BLaER1 treated with 17β-estradiol and CSF1 and Interleukin-3, amounts not matched to agents 10 nM and 100 nM (cell line): ENCODE results near the gene EDIL3.

ENCODE experiments used
- H3K27ac ChIP-seq, 11 experiments: shearing (Covaris generic); formaldehyde crosslinking; 2 replicates each; pipeline ENCODE4 v1.8.1; 2022
- H3K27me3 ChIP-seq, 11 experiments: shearing (Covaris generic); formaldehyde crosslinking; 2 replicates each; pipeline ENCODE4 v1.8.1; 2022
- H3K36me3 ChIP-seq, 11 experiments: shearing (Covaris generic); formaldehyde crosslinking; 2 replicates each; pipeline ENCODE4 v1.8.1; 2022
- H3K4me1 ChIP-seq, 10 experiments: shearing (Covaris generic); formaldehyde crosslinking; 2 replicates each; pipeline ENCODE4 v1.8.1; 2022
- H3K4me2 ChIP-seq, 11 experiments: shearing (Covaris generic); formaldehyde crosslinking; 2 replicates each; pipeline ENCODE4 v1.8.1; 2022
- H3K4me3 ChIP-seq, 10 experiments: shearing (Covaris generic); formaldehyde crosslinking; 2 replicates each; pipeline ENCODE4 v1.8.1; 2022
- H3K9ac ChIP-seq, 11 experiments: shearing (Covaris generic); formaldehyde crosslinking; 2 replicates each; pipeline ENCODE4 v1.8.1; 2022
- H3K9me3 ChIP-seq, 11 experiments: shearing (Covaris generic); formaldehyde crosslinking; replicated peaks in 1 of 11; 2 replicates each; pipeline ENCODE4 v1.8.1; 2022
- H4K20me1 ChIP-seq, 11 experiments: shearing (Covaris generic); formaldehyde crosslinking; 2 replicates each; pipeline ENCODE4 v1.8.1; 2022
- Cebpa-rat ChIP-seq, 11 experiments: shearing (Covaris generic); IDR thresholded peaks; 2 replicates each; pipeline ENCODE4 v1.8.1; 2022

Gene EDIL3

GRCh38 chr5:84125216-84125615 lies 259.5 kb downstream of the EDIL3 start:
- no peaks in the 10 kb centered on the region for H4K20me1 ChIP-seq
- TF ChIP-seq Cebpa-rat (IDR thresholded peaks at IDR 0.05) = no peak
- H3K4me2 ChIP-seq = no peak overlapping the region
- H3K9ac ChIP-seq = no peak overlapping the region
- no peak overlapping the region for H3K27ac ChIP-seq
- no peaks in the 10 kb centered on the region for H3K9me3 ChIP-seq
- no peaks in the 10 kb centered on the region for H3K36me3 ChIP-seq
- H3K4me3 ChIP-seq = no peak overlapping the region
- H3K4me1 ChIP-seq = no peaks in the 10 kb centered on the region
- no peaks in the 10 kb centered on the region for H3K27me3 ChIP-seq

- no peak overlapping the region for H3K4me2 ChIP-seq
These were observed 265.4 kb downstream of the EDIL3 start for GRCh38 chr5:84119252-84119651.

GRCh38 chr5:84118551-84118950 lies 266.1 kb downstream of the EDIL3 start:
- no peak overlapping the region for H3K4me2 ChIP-seq
- no peaks in the 10 kb centered on the region for H3K27me3 ChIP-seq
- no peaks in the 10 kb centered on the region for H3K36me3 ChIP-seq
- no peaks in the 10 kb centered on the region for H3K4me1 ChIP-seq
- no peak for TF ChIP-seq Cebpa-rat (IDR thresholded peaks at IDR 0.05)
- H4K20me1 ChIP-seq = no peaks in the 10 kb centered on the region
- H3K9me3 ChIP-seq = no peaks in the 10 kb centered on the region
- H3K4me3 ChIP-seq = no peak overlapping the region
- no peak overlapping the region for H3K27ac ChIP-seq
- H3K9ac ChIP-seq = no peak overlapping the region

More at GRCh38 chr5:84119252-84119651, 265.4 kb downstream of the EDIL3 start:
- no peaks in the 10 kb centered on the region for H4K20me1 ChIP-seq
- H3K36me3 ChIP-seq = no peaks in the 10 kb centered on the region
- no peaks in the 10 kb centered on the region for H3K4me1 ChIP-seq
- no peaks in the 10 kb centered on the region for H3K27me3 ChIP-seq
- no peak overlapping the region for H3K9ac ChIP-seq
- TF ChIP-seq Cebpa-rat (IDR thresholded peaks at IDR 0.05) = no peak
- no peaks in the 10 kb centered on the region for H3K9me3 ChIP-seq
- no peak overlapping the region for H3K27ac ChIP-seq
- no peak overlapping the region for H3K4me3 ChIP-seq

DNA sequence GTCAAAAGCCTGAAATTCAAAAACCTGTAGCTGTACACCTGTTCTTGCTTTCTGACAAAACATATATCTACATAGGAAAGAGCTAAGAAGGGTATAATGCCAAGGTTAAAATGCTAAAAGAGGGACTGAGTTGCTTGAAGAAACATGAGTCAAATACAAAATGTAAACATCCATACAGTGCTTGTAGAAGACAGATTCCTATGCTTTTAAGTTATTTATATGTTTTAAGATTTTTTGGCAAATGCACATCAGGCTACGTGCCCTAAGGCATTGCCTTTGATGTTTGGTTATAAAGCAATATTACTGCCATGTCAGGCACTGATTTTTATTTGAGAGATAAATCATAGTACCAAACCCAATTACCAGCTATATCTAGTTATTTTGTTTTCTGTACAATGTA lies 269.0 kb downstream of the EDIL3 start:
- H3K9ac ChIP-seq = no peak overlapping the region
- H3K9me3 ChIP-seq = no peaks in the 10 kb centered on the region
- H4K20me1 ChIP-seq = no peaks in the 10 kb centered on the region
- H3K4me1 ChIP-seq = no peaks in the 10 kb centered on the region
- TF ChIP-seq Cebpa-rat (IDR thresholded peaks at IDR 0.05) = no peak
- H3K27ac ChIP-seq = no peak overlapping the region
- H3K27me3 ChIP-seq = no peaks in the 10 kb centered on the region
- no peak overlapping the region for H3K4me3 ChIP-seq
- H3K4me2 ChIP-seq = no peak overlapping the region
- no peaks in the 10 kb centered on the region for H3K36me3 ChIP-seq

GRCh38 chr5:84113246-84114105 lies 271.2 kb downstream of the EDIL3 start:
- no peak overlapping the region for H3K4me2 ChIP-seq
- no peaks in the 10 kb centered on the region for H3K4me1 ChIP-seq
- H3K27ac ChIP-seq = no peak overlapping the region
- no peak overlapping the region for H3K9ac ChIP-seq
- H3K4me3 ChIP-seq = no peak overlapping the region
- no peaks in the 10 kb centered on the region for H3K9me3 ChIP-seq
- no peaks in the 10 kb centered on the region for H3K36me3 ChIP-seq
- H4K20me1 ChIP-seq = no peaks in the 10 kb centered on the region
- no peaks in the 10 kb centered on the region for H3K27me3 ChIP-seq
- no peak for TF ChIP-seq Cebpa-rat (IDR thresholded peaks at IDR 0.05)

GRCh38 chr5:84092738-84093137 lies 291.9 kb downstream of the EDIL3 start:
- no peak overlapping the region for H3K4me3 ChIP-seq
- TF ChIP-seq Cebpa-rat (IDR thresholded peaks at IDR 0.05) = no peak
- no peaks in the 10 kb centered on the region for H3K36me3 ChIP-seq
- H3K9me3 ChIP-seq = peaks cover 0 to 13% (median 6%) of the 10 kb centered on the region in 11 experiments; a peak in 11 of 22 replicates
- no peak overlapping the region for H3K27ac ChIP-seq
- H3K4me2 ChIP-seq = no peak overlapping the region
- H3K27me3 ChIP-seq = no peaks in the 10 kb centered on the region
- no peaks in the 10 kb centered on the region for H4K20me1 ChIP-seq
- H3K9ac ChIP-seq = no peak overlapping the region
- H3K4me1 ChIP-seq = no peaks in the 10 kb centered on the region; a peak in 1 of 20 replicates

- H4K20me1 ChIP-seq = no peaks in the 10 kb centered on the region
- no peak overlapping the region for H3K9ac ChIP-seq
- no peak for TF ChIP-seq Cebpa-rat (IDR thresholded peaks at IDR 0.05)
These were observed 293.4 kb downstream of the EDIL3 start for GRCh38 chr5:84091127-84091799.

DNA sequence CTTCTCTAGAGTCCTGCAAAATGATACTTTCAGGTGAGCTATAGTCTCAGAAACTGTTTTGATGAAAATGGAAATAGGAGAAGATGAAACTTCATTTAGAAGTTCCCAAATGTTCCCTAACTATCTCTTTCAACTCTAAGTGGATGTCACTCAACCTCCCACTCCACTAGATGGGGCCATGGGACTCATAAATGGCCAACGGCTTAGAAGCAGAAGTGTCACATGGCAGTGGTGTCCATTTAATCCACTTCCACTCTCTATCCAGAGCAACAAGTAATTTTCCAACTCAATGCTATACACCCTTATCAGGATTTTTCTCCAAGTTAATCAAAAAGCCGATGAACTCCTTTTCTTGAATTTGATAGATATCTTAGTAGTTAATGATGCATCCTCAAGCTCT lies 295.7 kb downstream of the EDIL3 start:
- Histone ChIP-seq H3K4me1 (no peaks in the 10 kb centered on the region; a peak in 1 of 20 replicates), H3K9me3 (no peaks in the 10 kb centered on the region), H3K36me3 (no peaks in the 10 kb centered on the region), H3K27me3 (no peaks in the 10 kb centered on the region), H4K20me1 (no peaks in the 10 kb centered on the region), H3K4me3 (no peak overlapping the region), H3K9ac (no peak overlapping the region), H3K4me2 (no peak overlapping the region), H3K27ac (no peak overlapping the region)
- no peak for TF ChIP-seq Cebpa-rat (IDR thresholded peaks at IDR 0.05)

More at GRCh38 chr5:84091127-84091799, 293.4 kb downstream of the EDIL3 start:
- peaks cover 0 to 7% (median 5%) of the 10 kb centered on the region in 11 experiments; a peak in 10 of 22 replicates for H3K9me3 ChIP-seq
- H3K27me3 ChIP-seq = no peaks in the 10 kb centered on the region
- H3K27ac ChIP-seq = no peak overlapping the region
- H3K4me3 ChIP-seq = no peak overlapping the region
- H3K4me1 ChIP-seq = no peaks in the 10 kb centered on the region; a peak in 1 of 20 replicates
- no peak overlapping the region for H3K4me2 ChIP-seq
- no peaks in the 10 kb centered on the region for H3K36me3 ChIP-seq

DNA sequence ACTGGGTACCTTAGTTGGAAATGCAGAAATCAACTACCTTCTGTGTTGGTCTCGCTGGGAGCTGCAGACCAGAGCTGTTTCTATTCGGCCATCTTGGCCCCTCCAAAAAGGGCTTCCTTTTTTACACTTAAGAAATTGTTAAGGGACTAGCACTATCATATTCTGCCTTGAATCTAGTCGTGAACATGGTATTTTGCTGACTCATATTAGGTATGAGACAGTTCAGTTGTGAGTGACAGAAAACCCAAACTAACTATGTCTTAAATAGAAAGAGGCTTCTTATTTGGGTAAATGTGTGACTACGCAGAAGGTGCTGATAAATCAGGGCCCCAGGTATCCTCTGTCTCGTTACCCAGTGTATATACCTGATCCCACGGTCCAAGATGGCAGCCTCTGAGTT lies 298.2 kb downstream of the EDIL3 start:
- H3K27ac ChIP-seq = no peak overlapping the region
- H3K9me3 ChIP-seq = no peaks in the 10 kb centered on the region
- H3K4me3 ChIP-seq = no peak overlapping the region
- no peaks in the 10 kb centered on the region for H3K27me3 ChIP-seq
- H3K4me2 ChIP-seq = no peak overlapping the region
- no peak overlapping the region for H3K9ac ChIP-seq
- no peaks in the 10 kb centered on the region for H4K20me1 ChIP-seq
- H3K4me1 ChIP-seq = no peaks in the 10 kb centered on the region
- H3K36me3 ChIP-seq = no peaks in the 10 kb centered on the region
- TF ChIP-seq Cebpa-rat (IDR thresholded peaks at IDR 0.05) = no peak
